RPMI8226 (cell line): ENCODE results near the gene MCOLN2.
"Not testable (repeated sequence)": the region's sequence is repeated elsewhere in the genome, so short reads cannot be mapped to it uniquely, and the experiment has no call there.

ENCODE experiments used
- DNase-seq: peaks from one replicate; pipeline ENCODE4 v3.0.0-alpha.2; 2015

MCOLN2 gene

DNA sequence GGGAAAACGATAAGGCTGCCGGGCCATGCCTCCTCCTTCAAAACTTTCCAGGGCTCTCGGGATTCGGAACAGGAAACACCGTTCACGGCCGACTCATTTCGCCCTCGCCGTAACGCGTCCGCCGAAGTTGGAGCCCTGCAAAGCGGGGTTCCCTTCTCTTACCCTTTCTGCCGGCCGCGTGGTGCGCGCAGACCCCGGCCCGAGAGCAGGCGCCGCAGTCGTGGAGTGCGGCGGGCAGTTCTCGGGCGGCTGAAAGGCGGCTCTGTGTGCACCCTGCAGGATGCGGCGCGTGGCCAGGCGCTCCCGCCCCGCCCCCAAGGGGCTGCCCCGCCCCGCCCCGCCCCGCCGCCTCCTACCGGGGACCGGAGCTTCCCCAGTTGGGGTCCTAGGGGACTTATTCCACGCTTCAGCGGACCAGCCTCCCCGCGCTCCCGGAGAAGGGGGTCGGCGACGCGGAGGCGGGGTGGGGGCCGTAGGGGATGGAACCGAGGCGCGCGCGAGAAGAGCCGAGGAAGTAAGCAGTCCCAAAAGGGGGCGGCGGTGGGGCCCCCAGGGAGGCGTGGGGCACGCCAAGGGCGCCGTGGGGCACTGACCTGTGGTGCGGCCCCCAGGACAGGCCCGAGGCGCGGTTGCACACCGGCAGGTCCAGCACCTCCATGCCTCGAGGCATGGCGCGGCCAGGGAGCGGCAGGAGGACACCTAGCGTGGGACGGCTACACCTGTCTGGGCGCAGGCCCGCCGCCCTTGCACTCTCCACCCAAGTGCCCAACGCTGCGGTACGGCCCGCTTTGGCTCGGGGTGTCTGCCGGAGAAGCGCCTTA is at the start of gene MCOLN2:
Gene MCOLN2, minus strand, starts transcription at position 268 of the 821 bp plus-strand sequence. Its CDS starts 241 bp downstream, at position 27.
- DNase-seq: peak; percentile 15

DNA sequence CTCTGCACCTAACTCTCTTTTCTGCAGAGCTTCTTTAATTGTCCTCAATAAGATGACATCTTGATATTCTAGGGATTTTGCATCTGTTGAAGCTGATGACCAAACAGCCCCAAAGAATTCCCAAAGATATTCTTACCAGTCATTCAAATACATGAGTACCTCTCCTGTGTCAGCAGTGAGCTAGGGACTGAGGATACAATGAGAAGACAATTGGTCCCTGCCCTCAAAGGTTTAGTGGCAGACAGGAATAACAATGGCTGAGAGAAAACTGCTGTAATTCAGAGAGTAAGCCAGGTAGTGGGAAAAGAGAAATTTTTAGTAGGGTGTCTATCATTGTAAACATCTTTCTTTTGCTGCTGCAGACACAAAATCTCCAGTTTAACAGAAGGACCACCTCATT is 45.5 kb upstream of the MCOLN2 start:
- no peak for DNase-seq

DNA sequence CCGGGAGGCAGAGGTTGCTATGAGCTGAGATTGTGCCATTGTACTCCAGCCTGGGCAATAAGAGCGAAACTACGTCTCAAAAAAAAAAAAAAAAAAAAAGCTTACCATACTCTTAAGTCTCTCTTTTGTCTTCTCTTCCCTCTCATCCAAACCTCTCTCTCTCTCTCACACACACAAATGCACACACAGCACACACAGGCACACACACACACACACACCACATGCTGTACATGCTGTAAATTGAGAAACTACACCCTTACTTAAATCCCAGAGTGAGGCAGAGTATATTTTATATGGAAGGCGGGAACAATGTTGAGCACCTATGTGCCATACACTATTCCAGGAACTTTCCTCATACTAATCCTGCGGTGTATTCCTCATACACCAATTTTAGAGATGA is 44.9 kb upstream of the MCOLN2 start:
- no peak for DNase-seq

DNA sequence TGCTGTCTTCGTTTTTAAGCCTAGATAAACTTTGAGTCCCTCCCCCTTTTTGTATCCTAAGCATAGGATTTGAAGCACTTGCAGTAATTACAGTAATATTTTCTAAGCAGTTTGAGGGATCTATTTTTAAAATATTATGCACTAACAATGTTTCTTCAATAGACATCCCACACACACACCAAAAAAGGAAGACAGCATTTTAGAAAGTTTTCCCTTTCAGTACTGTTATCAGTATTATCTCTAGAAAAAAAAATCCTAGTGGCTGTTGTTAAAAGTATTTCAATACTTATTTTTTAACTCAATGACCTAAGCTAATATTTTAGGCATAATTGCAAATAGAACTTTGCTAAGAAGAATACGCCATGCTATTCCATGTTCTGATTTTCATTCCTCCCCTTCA is 36.3 kb upstream of the MCOLN2 start:
- no peak for DNase-seq

DNA sequence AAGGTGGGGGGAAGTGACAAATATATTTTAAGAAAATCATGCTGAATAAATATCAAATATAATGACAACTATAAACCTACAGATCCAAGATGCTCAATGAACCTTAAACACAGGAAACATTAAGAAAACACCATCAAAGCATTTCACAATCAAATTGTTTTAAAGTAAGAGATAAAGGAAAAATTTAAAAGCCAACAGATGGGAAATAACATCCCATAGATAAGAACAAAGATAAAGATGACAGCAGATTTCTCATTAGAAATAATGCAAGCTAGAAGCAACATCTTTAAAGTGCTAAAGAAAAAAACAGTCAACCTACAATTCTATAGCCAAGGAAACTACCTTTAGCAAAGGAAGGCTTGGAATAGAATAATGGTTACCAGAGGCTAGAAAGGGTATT is 33.6 kb upstream of the MCOLN2 start:
- DNase-seq: no peak

DNA sequence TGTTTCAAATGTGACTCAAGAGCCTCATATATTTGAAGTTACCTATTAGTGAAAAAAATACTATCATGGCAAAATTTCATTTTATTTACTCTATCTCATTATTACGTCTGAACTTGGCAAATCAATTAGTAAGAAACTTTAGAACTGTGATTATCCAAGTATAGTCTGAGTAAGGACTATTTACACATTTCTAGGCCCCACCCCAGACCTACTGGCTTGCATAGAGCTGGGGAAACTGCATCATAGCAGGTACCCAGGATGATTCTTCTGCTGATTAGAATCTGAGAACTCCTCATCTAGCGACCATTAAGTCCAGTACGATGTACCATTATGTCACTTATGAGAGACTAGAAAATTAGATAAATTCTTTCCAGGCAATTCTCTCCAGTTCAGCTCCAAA is 31.2 kb upstream of the MCOLN2 start:
- no peak for DNase-seq

DNA sequence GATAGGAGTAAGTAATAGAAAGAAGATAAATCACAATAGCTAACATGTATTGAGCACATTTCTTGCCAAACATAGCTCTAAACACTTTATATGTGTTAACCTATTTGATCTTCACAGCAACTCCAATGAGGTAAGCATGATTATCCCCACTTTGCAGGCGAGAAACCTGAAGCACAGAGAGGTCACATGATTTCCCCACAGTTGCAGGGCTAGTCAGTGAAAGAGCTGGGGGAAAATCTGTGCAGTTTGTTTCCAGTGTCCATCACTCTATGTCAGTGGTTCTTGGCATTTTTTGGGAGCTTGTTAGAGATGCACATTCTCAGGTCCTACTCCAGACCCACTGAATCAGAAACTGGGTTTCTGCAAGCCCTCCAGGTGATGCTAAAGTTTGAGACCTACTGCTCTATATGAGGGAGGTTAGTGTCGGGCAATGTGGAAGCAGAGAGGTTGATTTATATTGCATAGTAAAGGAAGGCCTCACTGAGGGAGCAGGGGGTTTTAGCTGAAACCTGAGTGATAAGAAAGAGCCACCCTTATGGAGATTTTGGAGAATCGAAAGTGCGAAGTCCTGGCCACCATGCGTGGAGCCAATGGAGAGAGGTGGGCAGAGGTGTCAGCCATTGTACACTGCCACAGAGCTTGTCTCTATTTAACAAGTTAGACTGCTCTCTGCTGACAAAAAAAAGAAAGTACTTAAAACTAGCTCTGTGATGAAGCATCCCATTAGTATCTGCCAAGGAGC is 30.5 kb upstream of the MCOLN2 start:
- no peak for DNase-seq

DNA sequence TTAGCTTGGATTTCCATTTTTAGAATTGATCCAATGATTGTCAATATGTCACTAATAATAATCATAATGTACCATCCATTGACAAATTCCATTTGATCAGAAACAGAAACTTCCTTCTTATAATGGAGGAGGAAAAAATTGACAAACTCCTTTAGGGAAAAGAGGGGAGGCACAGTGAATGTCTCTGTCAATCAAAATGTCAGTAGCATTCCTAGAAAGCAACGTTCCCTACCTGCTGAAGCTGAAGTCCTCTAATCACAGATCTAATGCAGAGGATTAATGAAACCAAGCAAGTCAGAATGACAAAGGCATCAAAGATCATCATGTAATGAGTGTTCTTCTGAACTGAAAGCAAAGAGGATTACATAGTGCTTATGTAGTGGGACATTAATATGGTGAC is 29.0 kb upstream of the MCOLN2 start:
- DNase-seq: no peak

DNA sequence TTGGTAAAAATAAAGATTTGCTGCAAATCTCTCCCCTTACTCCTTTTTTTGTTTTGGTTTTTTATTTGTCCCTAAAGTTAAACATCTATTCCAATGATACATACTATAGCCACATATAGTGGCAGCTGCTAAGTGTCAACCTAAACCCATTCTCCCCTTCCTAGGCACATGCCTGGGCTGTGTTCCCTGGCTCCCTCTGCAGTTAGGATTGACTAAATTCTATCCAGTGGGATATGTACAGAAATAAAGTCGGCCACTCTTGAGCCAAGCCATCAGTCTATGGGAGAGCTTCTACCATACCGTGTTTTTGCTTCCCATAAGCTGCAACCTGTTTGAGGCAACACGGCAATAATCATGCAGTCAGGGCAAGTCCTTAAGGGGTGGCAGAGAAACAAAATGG is 27.8 kb upstream of the MCOLN2 start:
- no peak for DNase-seq

DNA sequence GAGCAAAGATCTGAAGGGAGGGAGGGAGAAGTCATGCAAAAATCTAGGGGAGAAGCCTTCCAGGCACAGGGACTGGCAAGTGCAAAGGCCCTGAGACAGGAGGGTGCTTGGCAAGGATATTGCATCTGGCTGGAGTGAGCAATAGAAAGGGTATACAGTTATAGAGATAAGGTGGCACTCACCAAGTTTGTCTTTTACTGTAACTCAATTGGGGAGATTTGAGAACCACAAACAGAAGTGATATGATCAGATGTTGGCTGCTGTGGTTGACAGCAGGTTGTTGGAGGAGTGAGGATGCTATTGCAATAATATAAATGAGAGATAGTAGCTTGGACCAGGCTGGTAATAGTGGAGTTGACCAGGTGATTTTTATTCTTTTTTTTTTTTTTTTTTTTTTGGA is 25.8 kb upstream of the MCOLN2 start:
- no peak for DNase-seq

DNA sequence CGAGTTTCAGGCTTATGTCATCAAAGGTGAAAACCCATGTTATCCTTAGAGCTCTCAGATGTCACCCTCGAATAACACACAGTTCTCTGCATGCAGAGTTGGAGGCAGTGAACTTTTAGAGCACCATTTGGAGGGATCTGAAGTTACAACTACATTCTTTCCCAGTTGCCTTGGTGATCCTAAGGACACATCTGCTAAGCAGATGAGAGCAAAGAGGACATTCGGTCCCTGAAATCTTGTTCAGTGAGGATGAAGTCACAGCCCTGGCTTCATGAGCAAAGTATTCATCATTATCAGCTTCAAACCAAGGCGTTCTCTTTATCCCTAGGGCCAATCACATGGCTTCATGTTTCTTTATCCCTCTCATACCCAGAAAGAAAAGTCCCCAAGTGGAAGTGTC is 23.1 kb upstream of the MCOLN2 start:
- no peak for DNase-seq

DNA sequence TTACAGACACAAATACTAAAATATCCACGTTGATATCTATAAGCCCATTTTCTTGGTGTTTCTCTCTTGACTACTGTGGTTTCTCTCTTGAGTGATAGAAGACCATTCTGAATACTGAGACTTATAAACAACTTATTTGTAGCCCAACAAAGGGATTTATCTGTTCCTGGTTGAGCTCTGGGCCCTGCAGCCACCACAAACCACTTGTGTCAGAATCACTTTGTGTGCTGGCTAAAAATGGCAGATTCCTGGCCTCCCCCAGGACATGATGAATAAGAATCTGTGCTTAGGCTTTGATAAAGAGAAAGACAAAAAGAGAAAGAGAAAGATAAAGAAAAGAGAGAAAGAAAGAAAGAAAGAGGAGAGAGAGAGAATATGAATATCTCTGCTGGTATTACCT is 18.9 kb upstream of the MCOLN2 start:
- DNase-seq: no peak

DNA sequence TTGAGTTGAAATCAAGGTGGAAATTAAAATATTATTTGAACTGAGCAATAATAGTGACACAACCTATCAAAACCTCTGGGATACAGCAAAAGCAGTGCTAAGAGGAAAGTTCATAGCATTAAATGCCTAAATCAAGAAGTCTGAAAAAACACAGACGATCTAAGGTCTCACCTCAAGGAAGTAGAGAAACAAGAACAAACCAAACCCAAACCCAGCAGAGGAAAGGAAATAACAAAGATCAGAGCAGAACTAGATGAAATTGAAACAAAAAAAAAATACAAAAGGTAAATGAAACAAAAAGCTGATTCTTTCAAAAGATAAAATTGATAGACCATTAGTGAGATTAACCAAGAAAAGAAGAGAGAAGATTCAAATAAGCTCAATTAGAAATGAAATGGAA is 8.7 kb upstream of the MCOLN2 start:
- not testable (repeated sequence) for DNase-seq

DNA sequence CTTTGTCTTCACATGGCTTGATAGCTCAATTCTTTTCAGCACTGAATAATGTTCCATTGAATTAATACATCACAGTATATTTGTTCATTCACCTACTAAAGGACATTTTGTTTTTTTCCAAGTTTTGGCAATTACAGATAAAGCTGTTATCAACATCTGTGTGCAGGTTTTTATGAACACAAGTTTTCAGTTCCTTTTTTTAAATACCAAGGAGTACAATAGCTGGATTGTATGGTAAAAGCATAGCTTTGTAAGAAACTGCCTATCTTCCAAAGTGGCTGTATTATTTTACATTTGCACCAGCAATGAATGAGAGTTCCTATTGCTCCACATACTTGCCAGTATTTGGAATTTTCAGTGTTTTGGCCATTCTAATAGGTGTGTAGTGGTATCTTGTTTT is 4.8 kb upstream of the MCOLN2 start:
- no peak for DNase-seq

DNA sequence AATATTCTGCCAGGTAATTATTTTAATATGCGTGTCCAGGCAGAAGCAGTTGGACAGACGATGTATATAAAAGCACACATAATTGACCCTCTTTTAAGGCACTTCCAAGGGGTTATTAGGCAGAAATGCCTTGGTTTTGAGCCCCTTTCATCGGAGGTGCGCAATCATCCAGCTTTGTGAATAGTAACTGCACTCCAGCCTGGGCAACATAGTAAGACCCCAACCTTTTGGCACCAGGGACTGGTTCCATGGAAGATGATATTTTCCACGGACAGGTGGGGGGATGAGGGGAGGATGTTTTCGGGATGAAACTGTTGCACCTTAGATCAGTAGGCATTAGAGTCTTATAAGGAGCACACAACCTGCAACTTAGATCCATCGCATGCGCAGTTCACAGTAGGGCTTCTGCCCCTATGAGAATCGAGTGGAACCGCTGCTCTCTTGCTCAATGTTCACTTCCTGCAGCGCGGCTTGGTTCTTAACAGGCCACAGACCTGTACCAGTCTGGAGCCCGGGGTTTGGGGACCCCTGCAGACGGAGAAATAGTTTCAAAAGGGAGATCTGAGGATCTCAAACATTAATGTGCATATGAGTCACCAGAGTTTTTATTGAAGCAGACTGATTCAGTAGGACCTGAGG is 1.8 kb upstream of the MCOLN2 start:
- no peak for DNase-seq

DNA sequence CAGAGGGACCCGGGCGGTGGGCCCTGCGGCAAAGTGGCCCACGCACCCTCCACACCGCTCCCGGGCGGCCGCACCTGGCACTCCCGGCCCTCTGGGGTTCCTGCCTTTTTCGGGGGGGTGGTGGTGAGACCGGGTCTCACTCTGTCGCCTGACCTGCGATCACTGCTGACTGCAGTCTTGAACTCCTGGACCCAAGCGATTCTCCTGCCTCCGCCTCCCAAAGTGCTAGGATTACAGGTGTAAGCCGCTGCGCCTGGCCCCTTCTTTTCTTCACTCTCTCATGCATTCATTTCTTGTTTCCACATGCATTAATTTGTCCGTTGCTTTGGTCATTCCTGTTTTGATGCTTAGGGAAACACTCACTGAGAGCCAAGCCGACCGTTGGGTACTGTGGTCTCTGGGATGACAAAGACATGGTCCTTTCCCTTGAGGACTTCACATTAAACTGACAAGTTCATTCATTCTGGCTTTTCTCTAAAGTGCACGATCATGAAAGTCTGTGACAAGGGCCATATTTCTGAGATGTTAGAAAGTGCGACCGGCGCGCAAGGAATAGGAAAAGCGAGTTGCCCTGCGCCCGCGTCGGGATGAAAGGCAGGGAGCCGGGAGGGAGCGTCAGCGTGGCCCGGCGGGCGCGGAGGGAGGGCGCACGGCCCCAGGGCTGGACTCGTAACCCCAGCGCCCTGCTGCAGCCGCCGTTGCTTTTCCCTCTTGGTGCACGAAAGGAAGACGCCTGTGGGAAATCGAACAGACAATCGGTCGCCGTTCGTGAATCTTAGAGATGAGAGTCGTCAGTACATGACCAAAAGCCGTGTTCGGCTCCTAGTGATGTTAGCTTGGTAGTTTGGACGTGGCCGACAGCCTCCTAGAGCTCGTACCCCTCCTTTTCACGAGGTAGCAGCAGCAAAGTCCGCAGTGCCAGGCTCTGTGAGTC is 1.0 kb upstream of the MCOLN2 start:
- DNase-seq: no peak

DNA sequence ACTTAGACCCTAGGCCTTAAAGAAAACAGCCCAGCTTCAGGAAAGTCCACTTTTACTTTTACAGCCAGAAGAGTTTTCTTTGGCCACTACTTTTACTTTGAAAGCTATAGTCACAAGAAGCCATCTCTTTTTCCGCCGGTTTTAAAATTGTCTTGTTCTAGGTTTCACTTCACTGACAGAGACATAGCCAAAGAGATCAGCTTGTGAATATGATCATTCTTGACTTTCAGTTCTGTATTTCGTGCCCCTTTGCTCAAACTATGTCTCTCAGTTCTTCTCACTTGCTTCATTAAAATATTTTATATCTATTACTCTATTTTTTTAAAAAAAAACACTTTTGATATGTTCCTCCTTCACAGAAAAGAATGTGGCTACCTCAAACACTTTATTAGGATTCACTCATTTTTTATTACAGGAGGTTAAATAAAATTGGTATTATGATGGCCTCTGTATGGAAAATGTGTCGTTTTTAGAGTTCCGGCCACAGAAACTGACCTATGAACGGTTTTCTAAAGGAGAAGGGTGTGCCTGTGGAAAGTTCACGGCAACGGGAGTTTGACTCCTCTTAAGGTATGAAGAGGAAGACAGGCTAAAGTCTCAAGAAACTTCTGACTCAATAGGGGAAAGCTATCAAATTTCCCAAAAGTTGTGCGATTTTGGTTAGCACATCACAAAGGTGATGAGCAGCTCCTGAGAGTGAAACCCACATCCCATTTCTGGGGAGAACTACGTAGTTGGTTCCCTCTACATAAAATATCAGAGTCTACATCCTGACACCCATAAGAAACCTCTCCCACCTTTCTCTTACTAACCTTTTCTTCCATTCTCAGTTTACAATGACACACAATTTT is 1.2 kb downstream of the MCOLN2 start:
- DNase-seq: peak; percentile 36

DNA sequence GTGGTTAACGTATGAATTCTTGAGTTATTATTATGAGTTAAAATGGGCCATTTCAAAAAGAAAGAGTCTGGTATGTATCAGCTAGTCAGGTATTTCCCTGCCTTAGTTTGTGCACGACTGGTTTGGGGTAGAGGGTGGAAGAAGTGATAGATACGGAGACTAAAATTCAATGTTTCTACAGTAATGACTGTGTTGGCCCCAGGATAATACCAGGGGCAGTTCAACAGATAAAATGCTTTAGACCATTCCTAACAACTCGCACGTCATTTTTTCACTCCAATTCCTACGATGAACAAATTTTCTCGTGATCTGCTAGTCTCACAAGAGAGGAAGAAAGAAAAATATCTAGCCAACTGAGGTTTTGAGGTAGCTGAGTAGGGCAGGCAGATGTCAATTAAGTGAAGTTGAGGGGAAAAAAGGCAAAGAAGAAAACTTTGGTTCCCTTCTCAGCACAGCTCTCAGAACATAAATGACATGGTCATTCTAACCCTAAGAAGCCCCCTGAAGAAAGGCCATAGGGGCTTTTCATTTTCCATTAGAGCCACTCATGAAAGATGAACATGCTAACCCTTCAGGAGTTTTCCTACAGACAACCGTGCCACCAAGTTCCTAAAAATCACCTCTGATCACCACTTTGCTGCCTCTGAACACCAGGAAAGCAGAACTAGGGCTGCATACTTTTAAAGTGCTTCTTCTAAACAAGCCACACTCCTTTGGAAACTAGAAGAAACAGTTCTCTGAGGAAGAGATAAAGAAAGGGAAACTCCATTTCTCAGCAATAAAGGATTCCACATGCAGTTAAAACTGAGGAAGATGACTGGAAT is 5.6 kb downstream of the MCOLN2 start:
- DNase-seq: no peak

DNA sequence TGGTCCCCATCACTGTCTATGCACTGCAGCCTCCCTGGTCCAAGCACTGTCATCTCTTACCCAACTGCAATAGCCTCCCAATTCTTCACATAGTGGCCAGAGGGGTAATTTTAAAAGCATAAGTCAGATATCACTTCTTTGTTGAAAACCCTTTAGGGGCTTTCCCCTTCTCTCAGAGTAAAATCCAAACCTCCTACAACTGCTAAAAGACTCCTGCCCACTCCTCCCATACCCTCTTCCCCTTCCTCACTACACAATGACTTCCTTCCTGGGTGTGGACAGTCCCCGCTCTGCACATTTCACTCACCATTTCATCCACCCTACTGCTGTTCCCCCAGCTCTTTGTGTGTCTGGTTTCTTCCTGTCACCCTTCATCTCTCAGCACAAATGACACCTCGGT is 8.3 kb downstream of the MCOLN2 start:
- no peak for DNase-seq

DNA sequence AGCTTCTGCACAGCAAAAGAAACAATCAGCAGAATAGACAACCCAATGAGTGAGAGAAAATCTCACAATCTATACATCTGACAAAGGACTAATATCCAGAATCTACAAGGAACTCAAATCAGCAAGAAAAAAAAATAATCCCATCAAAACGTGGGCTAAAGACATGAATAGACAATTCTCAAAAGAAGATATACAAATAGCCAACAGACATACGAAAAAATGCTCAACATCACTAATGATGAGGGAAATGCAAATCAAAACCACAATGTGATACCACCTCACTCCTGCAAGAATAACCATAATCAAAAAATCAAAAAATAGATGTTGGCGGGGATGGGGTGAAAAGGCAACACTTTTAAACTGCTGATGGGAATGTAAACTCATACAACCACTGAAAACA is 10.4 kb downstream of the MCOLN2 start:
- DNase-seq: not testable (repeated sequence)

DNA sequence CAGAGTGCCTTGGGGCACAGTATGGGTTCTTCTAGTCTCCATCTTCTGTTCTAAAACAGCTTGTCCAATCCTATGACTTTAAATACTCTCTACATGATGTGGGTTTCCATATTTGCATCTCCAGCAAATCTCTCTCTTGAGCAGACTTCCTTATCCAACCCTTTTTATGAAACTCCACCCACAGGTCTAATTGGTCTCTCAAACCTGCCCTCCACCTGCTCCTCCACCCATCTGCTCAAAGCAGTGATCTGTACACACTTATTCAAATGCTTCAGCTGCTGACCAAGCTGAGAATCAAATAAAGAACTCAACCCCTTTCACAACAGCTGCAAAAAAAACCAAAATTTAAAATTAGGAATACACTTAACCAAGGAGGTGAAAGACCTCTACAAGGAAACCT is 11.5 kb downstream of the MCOLN2 start:
- DNase-seq: no peak
